NCI-H1417 treated with DMSO at 0.1 percent for 48 hours (cell line): ENCODE measurements around the gene EVPLL.
"Not testable (repeated sequence)": the region's sequence is repeated elsewhere in the genome, so short reads cannot be mapped to it uniquely, and the experiment has no call there.

Experiments
- DNase-seq: peaks from one replicate; lab custom pipeline; 2025; lab: John Stamatoyannopoulos, UW

EVPLL gene

DNA sequence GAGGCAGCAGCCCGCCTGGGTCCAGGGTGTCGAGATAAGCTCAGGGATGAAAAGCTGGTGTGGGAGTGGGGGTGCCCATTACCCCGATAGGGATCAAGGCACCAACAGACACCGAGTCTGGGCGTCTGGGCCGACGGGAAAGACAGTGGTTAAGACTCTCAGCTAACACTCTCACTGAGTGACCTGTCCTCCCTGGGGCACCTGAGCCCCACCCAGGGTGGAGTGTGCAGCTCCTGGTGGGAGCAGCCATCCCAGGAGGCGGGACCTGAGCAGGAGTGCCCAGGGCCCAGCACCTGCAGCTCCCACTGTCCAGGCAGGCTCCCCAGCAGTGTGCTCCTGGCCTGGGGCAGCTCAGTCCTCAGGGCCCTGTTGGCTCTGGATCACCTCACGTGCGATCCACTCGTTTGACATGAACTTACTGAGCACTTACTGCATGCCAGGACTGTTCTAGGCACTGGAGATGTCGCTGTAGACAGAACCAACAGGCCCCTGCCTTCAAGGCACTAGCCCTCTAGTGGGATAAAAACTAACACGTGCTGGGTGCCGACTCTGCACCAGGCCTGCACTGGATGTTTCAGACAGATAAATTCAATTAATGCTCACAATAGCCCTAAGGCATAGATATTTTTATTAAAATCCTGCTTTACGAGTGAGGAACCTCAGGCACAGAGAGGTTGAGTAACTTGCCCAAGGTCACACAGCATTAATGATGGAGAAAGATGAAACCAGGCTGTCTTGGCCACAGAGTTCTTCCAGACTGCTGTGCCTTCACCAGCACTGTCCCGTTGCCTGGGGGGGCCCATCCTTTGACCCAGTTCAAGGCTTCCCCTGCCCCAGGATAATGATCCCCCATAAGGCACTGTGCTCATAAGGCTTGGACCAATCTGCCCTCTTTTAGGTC is 1.9 kb downstream of the EVPLL start:
- no peak for DNase-seq

DNA sequence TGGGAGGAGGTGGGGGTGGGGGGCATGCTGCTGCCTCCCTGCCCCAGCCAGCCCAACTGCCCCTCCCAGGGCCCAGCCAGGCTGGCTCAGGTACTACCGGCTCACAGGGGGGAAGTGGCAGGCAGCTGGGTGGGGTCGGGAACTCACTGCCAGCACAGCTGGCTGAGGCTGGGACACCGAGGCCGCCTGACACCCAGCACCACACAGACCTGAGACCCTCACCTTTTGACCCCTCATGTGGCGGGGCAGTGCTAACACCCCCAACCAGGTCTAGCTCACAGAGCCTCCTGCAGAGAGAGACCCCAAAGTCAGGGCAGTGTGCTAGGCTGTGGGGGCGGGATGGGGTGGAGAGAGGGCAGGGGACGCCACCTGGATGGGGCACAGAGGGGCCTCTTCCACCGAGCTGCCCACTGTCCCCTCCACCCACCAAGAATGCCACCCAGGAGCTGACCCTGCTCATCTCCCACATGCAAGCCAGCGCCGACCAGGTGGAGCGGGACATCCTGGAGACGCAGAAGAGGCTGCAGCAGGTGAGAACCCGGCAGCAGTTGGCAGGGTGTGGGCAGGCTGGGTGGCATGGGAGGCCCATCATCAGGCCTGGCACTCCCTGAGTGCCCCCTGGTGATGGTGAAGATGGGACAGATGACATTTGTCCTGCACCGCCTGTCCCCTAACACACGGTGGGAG is 3.0 kb downstream of the EVPLL start:
- DNase-seq = no peak

DNA sequence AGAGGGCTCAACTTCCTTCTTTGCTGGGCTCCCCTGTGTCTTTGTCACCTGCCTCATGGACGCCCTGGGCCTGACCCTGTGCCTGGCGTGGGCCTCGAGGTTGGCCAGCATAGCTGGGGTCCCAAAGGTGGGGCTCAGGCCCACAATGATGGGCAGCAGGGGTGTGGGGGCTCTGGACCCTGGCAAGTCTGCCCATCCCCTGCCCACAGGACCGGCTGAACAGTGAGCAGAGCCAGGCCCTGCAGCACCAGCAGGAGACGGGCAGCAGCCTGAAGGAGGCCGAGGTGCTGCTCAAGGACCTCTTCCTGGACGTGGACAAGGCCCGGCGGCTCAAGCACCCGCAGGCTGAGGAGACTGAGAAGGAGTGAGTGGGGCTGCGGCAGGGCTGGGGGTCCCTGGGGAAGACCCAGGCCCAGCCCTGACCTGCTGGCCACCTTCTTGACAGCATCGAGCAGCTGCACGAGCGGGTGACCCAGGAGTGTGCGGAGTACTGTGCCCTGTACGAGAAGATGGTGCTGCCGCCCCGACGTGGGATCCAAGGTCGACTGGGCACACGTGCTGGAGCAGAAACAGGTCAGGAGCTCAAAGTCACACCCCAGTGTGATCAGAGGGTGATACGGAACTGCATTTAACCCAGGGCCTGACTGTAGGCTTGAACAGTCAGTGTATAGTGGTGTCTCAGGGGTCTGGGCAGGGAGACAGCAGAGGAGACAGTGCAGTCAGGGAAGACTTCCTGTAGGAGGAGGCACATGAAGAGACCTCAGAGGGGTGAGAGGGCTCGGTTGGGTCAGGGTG is 3.8 kb downstream of the EVPLL start:
- DNase-seq = no peak

DNA sequence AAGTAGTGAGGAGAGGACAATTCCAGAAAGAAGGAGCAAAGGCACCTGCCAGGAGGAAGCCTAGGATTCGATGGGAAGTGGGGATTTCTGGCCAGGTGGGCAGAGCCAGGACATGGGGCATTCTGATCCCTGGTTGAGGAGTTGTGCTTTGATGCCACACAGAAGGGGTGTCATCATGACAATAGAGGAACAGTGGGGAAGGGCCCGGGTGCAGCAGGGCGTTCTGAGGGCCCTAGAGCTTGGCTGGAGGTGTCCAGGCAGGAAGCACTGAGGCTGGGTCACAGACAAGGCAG is 4.3 kb downstream of the EVPLL start:
- no peak for DNase-seq

DNA sequence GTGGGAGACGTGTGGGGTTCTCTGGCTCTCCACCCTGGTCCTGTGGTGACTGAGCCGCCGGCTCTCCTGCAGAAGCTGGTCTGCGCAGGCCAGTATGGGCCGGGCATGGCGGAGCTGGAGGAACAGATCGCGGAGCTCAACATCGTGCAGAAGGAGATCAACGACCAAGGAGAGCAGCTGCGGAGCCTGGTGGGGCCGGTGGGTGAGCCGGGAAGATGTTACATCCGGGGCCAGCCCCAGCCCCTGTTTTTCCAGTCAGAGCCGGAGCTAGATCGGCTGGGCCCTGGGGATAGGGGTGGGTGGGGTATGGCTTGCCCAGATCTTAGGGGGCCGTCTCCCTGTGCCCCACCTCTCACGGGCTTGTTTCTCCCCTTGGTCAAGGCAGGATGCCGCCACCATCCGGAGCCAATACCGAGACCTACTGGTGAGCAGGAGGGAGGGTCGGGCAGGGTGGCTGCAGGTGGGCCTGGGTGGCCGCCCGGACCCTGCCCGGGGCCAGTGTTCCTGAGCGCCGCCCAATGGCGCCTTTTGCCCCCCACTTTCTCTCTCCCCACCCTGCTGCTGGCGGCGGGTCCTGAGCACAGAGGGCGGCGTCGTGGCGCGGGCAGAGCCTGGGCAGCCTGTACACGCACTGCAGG is 5.0 kb downstream of the EVPLL start:
- DNase-seq = no peak

DNA sequence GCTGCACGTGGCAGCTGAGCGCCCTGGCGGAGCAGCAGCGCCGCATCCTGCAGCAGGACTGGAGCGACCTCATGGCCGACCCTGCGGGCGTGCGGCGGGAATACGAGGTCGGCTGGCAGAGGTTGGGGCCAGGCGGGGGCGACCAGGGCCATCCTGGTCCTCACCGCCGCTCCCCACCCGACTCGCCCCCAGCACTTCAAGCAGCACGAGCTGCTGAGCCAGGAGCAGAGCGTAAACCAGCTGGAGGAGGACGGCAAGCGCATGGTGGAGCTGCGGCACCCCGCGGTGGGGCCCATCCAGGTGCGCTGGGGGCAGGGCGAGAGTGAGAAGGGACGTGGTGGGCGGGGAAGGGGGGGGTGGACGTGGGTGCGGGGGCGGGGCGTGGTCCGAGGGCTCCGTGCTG is 5.5 kb downstream of the EVPLL start:
- DNase-seq = not testable (repeated sequence)

DNA sequence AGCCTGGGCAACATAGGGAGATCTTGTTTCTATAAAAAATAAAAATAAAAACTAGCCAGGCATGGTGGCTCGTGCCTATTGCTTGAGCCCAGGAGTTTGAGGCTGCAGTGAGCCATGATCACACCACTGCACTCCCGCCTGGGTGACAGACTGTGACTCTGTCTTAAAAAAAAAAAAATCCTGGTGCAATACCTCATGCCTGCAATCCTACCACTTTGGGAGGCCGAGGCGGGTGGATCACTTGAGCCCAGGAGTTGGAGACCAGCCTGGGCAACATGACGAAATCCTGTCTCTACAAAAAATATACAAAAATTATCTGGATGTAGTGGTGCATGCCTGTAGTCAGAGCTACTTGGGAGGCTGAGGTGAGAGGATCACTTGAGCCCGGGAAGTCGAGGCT is 6.7 kb downstream of the EVPLL start:
- DNase-seq = not testable (repeated sequence)

DNA sequence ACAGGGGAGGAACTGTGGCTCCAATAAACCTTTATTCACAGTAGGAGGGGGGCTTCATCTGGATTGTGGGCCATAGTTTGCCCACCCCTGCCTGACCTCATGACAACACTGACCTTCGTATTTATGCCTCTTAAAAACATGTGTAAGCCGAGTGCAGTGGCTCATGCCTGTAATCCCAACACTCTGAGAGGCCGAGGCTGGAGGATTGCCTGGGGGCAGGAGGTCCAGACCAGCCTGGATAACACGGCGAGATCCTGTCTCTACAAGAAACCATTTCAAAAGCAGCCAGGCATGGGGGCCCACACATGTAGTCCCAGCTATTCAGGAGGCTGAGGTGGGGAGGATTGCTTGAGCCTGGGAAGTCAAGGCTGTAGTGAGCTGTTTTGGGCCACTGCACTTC is 10.0 kb downstream of the EVPLL start:
- DNase-seq = not testable (repeated sequence)

DNA sequence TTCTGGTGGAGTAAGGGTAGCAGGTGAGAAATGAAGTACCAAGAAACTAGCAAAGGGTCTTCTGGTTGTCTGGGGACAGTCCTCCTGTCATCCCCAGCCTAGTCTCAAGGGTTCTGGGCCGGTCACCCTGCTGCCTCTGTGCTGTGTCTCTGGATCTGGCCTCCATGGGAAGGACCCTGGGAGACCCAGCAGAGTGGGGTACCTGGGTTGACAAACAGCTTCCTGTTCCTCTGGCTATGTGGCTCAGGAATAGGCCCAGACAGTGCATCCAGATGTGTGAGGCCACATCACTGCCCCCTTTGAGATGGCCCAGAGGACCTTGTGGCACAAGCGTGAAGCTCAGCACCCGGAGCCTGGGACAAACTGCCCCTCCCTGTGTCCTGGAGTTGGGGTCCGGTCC is 10.7 kb downstream of the EVPLL start:
- not testable (repeated sequence) for DNase-seq

DNA sequence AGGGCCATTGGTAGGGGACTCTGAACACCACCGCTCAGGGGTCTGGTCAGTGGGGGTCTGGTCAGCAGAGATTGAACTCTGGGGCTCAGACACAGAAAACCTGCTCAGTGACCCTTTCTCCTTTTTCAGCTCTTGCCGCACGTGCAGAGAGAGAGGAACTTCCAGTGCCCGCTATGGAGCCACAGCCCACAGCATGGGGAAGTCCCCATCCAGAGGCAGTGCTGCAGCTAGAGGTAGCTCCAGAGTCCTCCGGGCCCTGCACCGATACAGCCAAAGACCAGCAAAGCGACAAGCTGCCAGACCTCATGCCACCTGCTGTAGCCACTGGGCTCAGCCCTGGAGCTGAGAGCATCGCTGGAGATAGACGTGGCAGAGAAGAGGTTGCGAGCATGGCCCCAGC is 11.2 kb downstream of the EVPLL start:
- not testable (repeated sequence) for DNase-seq

DNA sequence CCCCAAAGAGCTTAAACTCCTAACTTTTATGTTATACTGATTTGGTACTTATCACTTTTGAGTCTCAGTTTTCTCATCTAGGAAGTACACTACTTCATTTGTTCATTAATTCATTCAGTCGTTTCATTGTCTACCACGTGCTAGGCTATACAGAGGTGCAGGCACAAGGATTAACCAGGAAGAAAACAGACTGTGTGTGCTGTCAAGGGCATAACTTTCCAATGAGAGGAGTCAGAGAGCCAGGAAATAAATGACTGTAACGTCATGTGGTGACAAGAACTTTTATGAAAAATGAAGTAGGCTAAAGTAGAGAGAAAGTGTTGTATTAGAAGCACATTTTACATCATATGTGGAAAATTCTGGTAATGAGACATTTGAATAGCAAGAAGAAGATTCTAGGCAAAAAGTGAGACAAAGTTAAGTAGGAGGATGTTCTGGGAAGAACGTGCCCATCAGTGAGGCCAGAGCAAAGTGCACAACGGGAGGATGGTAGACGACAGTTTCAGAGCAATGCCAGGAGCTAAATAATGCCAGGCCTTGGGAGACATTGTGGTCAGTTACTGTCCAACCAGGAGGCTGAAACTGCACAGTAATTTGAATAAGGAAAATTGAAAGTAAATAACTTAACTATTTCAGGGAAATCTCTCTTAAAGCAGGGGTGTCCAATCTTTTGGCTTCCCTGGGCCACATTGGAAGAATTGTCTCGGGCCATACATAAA is 24.5 kb downstream of the EVPLL start:
- not testable (repeated sequence) for DNase-seq

DNA sequence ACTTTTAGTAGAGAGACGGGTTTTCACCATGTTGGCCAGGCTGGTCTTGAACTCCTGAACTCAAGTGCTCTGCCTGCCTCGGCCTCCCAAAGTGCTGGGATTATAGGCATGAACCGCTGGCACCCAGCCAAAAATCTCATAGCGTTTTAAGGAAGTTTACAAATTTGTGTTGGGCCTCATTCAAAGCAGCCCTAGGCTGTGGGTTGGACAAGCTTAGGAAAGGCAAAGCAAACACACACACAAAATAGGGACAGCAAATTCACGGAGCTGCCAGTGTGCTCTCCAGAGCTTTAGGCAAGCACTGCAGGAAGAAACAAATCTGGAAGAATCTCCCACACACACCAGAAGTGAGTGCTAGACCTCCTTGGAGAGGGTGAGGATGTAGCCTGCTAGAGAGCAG is 25.6 kb downstream of the EVPLL start:
- not testable (repeated sequence) for DNase-seq

DNA sequence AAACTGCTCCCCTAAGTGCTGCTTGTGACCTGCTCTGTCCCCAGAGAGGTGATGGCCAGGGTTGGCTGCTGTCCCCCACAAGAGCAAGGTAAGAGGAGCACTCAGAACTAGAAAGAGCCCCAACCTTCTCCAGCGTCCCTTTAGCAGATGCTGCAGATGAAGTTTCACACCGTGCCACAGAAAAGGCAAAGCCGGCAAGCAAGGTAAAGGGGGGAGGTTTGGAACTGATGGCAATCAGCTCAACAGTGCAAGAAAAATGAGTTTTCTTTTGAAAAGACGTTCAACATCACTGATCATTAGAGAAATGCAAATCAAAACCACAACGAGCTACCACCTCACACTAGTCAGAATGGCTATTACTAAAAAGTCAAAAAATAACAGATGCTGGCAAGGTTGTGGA is 26.0 kb downstream of the EVPLL start:
- not testable (repeated sequence) for DNase-seq

DNA sequence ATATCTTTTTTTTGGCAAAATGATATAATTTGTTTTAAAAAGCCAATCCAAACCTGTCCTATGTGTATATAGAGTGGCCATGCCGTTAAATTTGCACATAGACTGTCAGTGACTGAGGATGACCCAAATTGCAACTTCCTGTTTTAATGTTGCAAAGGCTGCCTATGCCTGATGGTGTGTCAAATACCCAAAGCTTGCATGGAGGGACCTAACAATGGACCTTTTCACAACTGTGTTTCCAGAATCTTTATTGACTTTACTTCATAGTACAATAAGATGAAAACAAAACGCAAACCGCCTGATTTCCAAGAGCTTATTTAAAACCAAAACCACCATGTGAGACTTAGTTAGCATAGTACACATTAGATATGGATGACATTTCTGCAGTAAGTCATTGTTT is 31.3 kb downstream of the EVPLL start:
- not testable (repeated sequence) for DNase-seq

DNA sequence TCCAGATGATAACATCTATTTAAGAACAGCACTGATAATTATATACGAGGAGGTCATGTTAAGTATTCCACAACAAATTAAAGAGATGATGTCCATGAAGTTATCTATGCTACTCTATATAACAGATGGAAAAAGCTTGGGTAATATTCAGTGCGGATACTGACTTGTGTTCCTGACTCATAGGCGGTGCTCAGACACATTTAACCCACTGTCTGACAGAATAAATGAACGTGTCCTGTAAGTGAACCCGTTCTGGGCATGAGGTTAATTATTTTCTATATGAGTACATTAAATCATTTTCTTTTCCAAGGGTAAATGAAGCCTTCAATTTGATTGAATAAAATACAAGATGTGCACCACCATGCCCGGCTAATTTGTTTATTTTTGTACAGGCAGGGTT is 31.7 kb downstream of the EVPLL start:
- DNase-seq = not testable (repeated sequence)

DNA sequence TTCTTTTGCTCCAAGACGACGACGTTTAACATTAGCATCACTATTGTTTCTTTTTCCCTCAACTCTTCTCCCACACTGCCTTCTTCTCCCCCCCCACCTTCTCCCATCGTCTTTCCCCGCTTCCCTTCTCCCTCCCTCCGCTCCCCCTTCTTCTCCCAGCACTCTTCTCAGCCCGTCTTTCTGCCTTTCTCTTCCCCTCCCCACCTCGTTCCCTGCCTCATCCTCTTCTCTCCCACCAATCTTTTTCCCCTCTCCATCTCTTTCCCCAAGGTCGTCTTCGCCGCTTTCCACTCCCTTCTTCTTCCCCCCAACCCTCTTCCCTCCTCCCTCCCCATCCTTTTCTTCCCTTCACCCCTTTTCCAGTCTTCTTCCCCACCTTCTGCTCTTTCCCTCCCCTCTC is 33.2 kb downstream of the EVPLL start:
- not testable (repeated sequence) for DNase-seq

DNA sequence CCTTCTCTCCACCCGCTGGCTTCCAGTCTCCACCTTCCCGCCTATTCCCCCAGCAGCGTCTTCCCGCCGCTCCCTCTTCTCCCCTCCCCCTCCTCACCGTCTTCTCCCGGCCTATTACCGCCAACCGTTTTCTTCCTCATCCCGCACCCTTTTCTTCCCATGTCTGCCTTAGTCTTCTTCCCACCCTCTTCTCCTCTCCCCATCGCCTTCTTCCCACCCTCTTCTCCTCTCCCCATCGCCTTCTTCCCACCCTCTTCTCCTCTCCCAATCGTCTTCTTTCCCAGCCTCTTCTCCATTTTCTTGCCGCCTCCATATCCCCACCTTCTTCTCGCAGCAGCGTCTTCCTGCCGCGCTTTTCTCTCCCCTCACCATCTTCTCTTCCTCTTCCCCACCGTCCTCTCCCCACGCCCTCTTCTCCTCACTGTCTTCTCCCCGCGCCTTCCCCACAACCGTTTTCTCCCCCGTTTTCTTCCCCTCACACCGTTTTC is 33.8 kb downstream of the EVPLL start:
- not testable (repeated sequence) for DNase-seq

DNA sequence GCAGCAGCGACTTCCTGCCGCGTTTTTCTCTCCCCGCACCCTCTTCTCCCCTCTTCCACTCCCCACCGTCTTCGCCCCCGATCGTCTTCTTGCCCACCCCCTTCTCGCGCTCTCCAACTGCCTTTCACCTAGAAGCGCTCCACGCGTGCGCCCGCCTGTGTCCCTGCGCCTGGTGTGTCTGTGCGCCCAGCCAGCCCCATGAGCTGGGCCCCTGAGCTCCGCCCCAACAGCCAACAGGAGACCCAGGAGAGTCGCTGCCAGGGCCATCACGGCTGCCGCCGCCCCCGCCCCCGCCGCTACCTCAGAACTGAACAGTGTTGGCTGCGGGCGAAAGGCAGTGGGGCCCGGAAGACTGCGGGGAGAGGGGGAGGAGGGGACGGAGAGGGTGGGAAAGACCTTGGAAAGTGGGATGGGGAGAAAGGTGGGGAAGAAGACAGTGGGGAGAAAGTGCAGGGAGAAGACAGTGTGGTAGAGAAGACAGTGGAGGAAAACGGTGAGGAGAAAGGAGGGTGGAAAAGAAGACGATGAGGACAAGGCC is 34.5 kb downstream of the EVPLL start:
- not testable (repeated sequence) for DNase-seq

DNA sequence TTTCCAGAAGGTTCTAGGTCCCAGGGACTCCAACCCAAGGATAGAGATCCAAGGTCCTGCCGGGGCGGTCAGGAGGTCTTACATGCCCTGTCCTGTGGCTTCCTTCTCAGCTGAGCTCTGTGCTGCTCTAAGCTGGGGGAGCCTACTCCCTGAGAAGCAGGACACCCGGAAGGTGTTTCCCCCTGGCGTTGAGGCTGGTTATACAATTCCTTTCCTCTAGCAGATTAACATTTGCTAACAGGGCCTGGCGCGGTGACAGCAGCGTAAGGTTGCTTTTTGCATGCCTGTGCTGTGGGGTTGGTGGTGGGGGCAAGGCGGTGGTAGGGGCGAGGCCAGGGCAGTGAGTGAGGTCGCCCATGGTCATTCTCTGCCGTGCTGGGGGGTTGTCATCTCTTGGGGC is 43.9 kb downstream of the EVPLL start:
- not testable (repeated sequence) for DNase-seq

DNA sequence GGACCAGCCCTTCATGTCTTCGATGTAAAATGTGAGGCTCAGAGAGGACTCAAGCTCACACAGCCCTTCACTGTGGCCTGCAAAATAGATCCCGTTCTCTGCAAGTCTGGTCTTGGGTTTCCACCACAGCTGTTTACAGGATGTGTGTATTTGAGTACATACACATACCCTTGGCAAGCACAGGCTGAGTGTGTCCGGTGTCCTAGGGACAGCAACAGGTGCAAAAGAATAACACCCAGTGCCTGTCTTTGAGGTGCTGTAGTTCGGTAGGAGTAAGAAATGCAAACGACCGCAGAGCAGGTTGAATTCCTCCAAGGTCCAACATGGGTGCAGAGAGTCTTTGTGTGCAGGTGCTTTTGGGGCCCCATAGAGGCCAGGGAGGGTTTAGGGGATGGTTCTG is 44.9 kb downstream of the EVPLL start:
- not testable (repeated sequence) for DNase-seq

DNA sequence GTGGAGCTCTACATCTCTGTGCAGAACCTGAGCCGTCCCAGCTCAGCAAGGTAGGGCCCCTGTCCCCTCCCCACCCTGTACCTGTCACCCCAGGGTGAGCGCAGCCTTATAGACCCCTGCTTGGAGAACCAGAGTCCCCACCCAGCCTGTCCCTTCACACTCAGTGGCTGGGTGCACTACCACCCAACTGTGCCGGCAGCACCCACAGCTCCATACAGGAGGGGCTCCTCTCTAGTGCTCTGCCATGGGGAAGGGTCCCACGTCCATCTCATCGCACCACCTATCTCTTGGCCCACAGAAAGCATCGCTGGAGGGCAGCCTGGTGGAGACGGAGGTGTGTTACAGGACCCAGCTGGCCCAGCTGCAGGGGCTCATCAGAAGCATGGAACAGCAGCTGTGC is 45.4 kb downstream of the EVPLL start:
- not testable (repeated sequence) for DNase-seq
